ENCODE data around the gene OVCH2.

- no peak for TF ChIP-seq CTCF (IDR thresholded peaks at IDR 0.05)
- no peak for TF ChIP-seq POLR2AphosphoS5 (IDR thresholded peaks at IDR 0.05)
- TF ChIP-seq POLR2A (IDR thresholded peaks at IDR 0.05), result no peak
- TF ChIP-seq EP300 (IDR thresholded peaks at IDR 0.05), result no peak
Observed at GRCh38 chr11:7691759-7692350, 14.4 kb downstream of the OVCH2 start.
